Testis (tissue), 3 donors: Measurements from ENCODE around the gene TCF7. TPM values are rescaled to one million over a fixed set of nuclear protein-coding genes. Genes with fewer than 3 reads are reported as not detected.

ENCODE experiments used
- DNase-seq: peaks from one replicate; pipeline ENCODE4 v3.0.0-alpha.2; 2019
- H3K27ac ChIP-seq, 2 donors: fragments of 200-600 bp; sonication (generic); one replicate each; pipeline ENCODE4 v1.5.1; 2019
- H3K27me3 ChIP-seq: fragments of 200-600 bp; sonication (generic); one replicate; pipeline ENCODE4 v1.5.1; 2019
- H3K36me3 ChIP-seq: fragments of 200-600 bp; sonication (generic); one replicate; pipeline ENCODE4 v1.5.1; 2017; ENCODE audit warnings: low read depth; ENCODE audit errors: missing control alignments
- H3K4me1 ChIP-seq: fragments of 200-600 bp; sonication (generic); one replicate; pipeline ENCODE4 v1.5.1; 2019
- H3K4me3 ChIP-seq, 2 donors: fragments of 200-600 bp; sonication (generic); one replicate each; pipeline ENCODE4 v1.5.1; 2017 to 2019
- H3K9me3 ChIP-seq: fragments of 200-600 bp; sonication (generic); one replicate; pipeline ENCODE4 v1.5.1; 2017
- POLR2A ChIP-seq: fragments of 450-650 bp; IDR thresholded peaks from one replicate; pipeline ENCODE4 v1.6.1; 2017; ENCODE audit warnings: antibody characterized with exemption, mild to moderate bottlenecking, moderate library complexity
- WGBS, 2 donors: methylation state at CpG; one replicate each; pipeline ENCODE4 v1.1.5; 2018; 5-methylcytosine and 5-hydroxymethylcytosine counted together
- intact Hi-C: fragments of 100-400 bp; cut with DNase I; formaldehyde crosslinking; loops from one replicate; pipeline ENCODE4 v1.15.1; 2023; ENCODE audit warnings: low total_unique reads
- polyA plus RNA-seq: library from polyadenylated mRNA; stranded (reverse); fragments of 350-450 nt; fragmentation: Illumina TruSeq; extraction: RNeasy Lipid Tissue Mini Kit (QIAGEN cat#74804); gene quantifications from one replicate; pipeline ENCODE4 v1.2.3, GENCODE V29; 2014; ENCODE audit warnings: low read depth, low replicate concordance; ENCODE audit not compliant: insufficient read depth
- total RNA-seq, 2 donors: library from RNA; depleted of rRNA; stranded (reverse); fragments of >200 nt; gene quantifications; one replicate each; pipeline ENCODE4 v1.2.3, GENCODE V29; 2016
- TF ChIP-seq, protein P1 (sequence below), 3 experiments: fragments of 450-650 bp in 2 of 3; fragments of 200-600 bp in 1 of 3; sonication (generic) in 1 of 3; IDR thresholded peaks; one replicate each; pipeline ENCODE4 v1.5.1; 2016 to 2019; ENCODE audit warnings: antibody characterized with exemption in 3 of 3, mild to moderate bottlenecking in 2 of 3, moderate library complexity in 1 of 3

TCF7 gene
- total and polyA plus RNA-seq, 3 donors from 2014 or later: 9.9 to 16.1 (median 15.2) TPM

DNA sequence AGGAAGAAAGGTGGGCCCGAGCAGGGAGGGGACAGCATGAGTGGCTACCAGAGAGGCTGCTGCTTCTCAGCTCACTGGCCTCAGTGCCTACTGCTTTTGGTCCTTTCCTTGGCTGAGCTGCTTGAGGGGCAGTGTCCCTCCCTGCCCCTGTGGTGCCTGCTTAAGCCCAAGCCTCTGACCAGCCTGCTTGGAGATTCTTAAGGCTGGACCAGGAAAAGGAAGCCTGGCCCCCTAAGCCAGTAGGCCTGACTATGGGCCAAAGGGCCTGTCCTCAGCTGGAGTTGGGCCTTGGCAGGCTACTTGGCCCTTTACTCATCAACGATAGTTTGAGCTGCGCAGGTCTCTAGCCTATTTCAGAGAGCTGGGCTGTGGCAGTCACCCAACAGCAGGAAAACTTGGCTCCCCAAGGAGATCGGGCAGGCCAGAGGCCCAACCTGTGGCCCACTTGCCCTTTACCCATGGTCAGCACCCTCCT, 24.9 kb downstream of the TCF7 start:
- peak; percentile 11 for DNase-seq
- H3K9me3 ChIP-seq: no peaks in the 10 kb centered on the region
- no peaks in the 10 kb centered on the region for H3K36me3 ChIP-seq
- TF ChIP-seq, protein P1, sequence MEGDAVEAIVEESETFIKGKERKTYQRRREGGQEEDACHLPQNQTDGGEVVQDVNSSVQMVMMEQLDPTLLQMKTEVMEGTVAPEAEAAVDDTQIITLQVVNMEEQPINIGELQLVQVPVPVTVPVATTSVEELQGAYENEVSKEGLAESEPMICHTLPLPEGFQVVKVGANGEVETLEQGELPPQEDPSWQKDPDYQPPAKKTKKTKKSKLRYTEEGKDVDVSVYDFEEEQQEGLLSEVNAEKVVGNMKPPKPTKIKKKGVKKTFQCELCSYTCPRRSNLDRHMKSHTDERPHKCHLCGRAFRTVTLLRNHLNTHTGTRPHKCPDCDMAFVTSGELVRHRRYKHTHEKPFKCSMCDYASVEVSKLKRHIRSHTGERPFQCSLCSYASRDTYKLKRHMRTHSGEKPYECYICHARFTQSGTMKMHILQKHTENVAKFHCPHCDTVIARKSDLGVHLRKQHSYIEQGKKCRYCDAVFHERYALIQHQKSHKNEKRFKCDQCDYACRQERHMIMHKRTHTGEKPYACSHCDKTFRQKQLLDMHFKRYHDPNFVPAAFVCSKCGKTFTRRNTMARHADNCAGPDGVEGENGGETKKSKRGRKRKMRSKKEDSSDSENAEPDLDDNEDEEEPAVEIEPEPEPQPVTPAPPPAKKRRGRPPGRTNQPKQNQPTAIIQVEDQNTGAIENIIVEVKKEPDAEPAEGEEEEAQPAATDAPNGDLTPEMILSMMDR (IDR thresholded peaks at IDR 0.05): no peak
- no peak for TF ChIP-seq POLR2A
- H3K4me3 ChIP-seq: no peak overlapping the region
- H3K27ac ChIP-seq: no peak overlapping the region
- intact Hi-C loops: loop anchor here (10.0 kb wide), 1 partner anchor 95 kb away; no protein-coding TSS in a partner anchor
- no peaks in the 10 kb centered on the region for H3K27me3 ChIP-seq
- no peaks in the 10 kb centered on the region for H3K4me1 ChIP-seq
- 78 to 95% methylated on average over 3 to 4 of the region's 4 CpGs for WGBS, 2 donors

- Histone ChIP-seq H3K27ac (no peak overlapping the region), H3K36me3 (no peaks in the 10 kb centered on the region), H3K4me3 (no peak overlapping the region), H3K9me3 (no peaks in the 10 kb centered on the region), H3K4me1 (no peaks in the 10 kb centered on the region), H3K27me3 (no peaks in the 10 kb centered on the region)
- intact Hi-C loops: loop anchor here (10.0 kb wide), 1 partner anchor 95 kb away; no protein-coding TSS in a partner anchor
- 94 to 96% methylated on average over 8 of the region's 8 CpGs for WGBS, 2 donors
- peak; percentile 2 for DNase-seq
- TF ChIP-seq, protein P1 (IDR thresholded peaks at IDR 0.05): no peak
Measured at GRCh38 chr5:134139891-134140469, 25.5 kb downstream of the TCF7 start.

DNA sequence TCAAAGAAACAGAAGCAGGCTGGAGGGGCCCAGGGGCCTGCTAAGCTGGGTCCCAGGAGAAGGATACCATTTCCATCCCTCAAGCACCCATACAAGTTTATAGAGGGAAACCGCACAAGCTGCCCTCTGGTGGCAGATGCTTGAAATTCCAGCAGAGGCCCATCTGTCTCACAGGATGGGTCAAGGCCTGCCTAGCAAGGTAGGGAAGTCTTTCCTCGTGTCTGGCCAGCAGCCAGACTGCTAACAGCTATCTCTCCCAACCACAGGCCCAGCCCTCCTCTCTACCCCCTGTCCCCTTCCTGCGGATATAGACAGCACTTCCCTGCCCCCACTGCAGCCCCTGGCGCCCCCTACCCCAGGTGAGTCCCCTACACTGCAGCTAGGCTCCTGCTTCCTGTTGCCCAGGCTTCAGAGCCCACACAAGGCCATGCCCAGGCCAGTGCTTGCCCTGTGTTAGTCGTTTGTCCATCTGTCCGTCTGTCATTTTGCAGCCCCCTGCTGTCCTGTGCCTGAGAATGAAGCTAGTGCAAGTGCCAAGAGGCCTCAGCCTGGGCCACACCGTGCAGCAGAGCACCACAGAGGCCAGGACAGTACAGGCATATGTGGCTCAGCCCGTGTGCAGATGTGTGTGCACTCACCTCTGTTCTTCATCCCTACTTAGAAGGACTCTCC, 26.2 kb downstream of the TCF7 start:
- DNase-seq: peak; percentile 80
- no peaks in the 10 kb centered on the region for H3K36me3 ChIP-seq
- TF ChIP-seq, protein P1 (IDR thresholded peaks at IDR 0.05): peak; percentile 37 to 76 (median 52)
- TF ChIP-seq POLR2A: no peak
- H3K27ac ChIP-seq: no peak overlapping the region
- H3K27me3 ChIP-seq: no peaks in the 10 kb centered on the region
- intact Hi-C loops: no loop called here
- H3K4me3 ChIP-seq: no peak overlapping the region
- no peaks in the 10 kb centered on the region for H3K4me1 ChIP-seq
- no peaks in the 10 kb centered on the region for H3K9me3 ChIP-seq
- WGBS, 2 donors: 54 to 60% methylated on average over 7 to 8 of the region's 8 CpGs

DNA sequence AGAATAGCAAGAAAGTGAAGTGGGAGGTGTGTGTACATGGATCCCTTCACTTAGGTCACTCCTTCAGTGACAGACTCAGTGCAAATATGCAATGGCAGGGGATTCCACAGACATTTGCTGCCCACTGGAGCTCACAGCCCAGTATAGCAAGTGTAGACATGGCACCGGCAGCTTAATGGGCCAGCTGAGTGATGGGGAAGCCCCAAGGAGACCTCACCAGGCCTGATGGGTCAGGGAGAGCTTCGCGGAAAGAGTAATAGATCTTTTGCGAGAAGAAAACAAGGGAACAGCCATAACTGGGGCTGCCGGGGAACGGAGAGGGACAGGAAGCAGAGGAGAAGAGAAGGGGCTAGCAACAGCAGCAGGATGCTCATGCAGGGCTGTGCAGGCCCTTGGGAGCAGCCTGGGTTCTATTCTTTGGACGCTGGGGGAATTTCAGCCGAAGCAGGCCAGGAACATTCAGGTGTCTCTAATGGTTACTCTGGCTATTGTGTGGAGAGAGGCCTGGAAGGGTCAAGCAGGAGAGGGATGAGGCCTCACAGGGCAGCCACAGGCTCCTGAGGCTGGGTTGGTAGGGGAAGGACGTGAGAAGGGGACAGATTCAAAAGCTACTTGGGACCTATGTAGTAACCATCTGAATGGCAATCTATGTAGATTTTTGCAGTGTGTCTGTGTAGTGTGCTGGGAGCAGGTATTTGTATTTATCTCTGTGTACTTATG, 27.0 kb downstream of the TCF7 start:
- intact Hi-C loops: no loop called here
- Histone ChIP-seq H3K4me3 (no peak overlapping the region), H3K36me3 (no peaks in the 10 kb centered on the region), H3K9me3 (no peaks in the 10 kb centered on the region), H3K4me1 (no peaks in the 10 kb centered on the region), H3K27me3 (no peaks in the 10 kb centered on the region), H3K27ac (no peak overlapping the region)
- whole genome bisulfite sequencing, 2 donors: 78 to 85% methylated on average over 9 of the region's 9 CpGs
- DNase-seq: peak; percentile 13
- no peak for TF ChIP-seq POLR2A
- TF ChIP-seq, protein P1 (IDR thresholded peaks at IDR 0.05): no peak
